Daoy (cell line): ENCODE results near the gene GLCCI1. TPM values are rescaled to one million over a fixed set of nuclear protein-coding genes. Genes with fewer than 3 reads are reported as not detected.

Source experiments
- DNase-seq: peaks from one replicate; pipeline ENCODE4 v3.0.0-alpha.2; 2015; ENCODE audit warnings: low read depth
- total RNA-seq: library from RNA; depleted of rRNA; stranded (reverse); fragments of >200 nt; shearing (Covaris generic); gene quantifications from 2 replicates; pipeline ENCODE4 v1.2.3, GENCODE V29; 2014; rRNA removed

The GLCCI1 gene
- total RNA-seq: 5.2 and 6.0 TPM in 2 replicates

DNA sequence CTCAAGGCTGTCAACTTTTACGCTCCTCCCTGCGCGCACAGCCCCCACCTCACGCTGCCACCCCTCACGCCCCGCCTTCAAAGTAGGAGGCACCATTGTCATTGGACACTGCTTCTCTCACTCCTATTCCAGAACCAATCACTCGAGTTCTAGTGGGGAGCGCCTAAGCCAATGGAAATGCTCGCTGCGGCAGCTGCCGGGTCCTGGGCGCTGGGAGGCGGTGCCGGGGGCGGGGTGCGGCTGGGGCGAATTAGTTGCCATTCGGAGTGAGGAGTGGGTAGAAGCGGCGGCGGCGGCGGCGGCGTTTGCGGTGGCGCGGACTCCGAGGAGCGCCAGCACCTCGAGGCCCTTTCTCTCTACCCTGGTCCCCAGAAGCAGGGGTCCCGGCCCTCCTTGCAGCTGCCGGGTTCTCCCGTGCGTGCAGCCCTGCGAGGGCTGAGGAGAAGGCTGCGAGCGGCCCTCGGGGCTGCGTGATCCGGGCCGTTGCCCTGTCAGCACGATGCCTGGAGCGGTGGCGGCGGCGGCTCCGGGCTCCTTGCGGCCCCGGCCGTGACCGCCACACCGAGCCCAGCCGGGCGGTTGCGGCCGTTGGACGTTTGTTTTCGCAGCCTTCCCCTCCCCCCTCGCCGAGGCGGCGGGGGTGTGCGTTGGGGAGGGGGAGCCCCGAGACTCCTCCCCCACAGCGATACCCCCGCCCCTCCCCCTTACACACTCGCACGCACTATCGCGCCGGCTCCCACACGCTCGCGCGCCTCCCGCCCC, at the start of gene GLCCI1:
TSS of gene GLCCI1 (plus strand) at position 253 of the 762 bp plus-strand sequence. CDS start 555 bp downstream, outside the sequence.
- peak; percentile 97 for DNase-seq

DNA sequence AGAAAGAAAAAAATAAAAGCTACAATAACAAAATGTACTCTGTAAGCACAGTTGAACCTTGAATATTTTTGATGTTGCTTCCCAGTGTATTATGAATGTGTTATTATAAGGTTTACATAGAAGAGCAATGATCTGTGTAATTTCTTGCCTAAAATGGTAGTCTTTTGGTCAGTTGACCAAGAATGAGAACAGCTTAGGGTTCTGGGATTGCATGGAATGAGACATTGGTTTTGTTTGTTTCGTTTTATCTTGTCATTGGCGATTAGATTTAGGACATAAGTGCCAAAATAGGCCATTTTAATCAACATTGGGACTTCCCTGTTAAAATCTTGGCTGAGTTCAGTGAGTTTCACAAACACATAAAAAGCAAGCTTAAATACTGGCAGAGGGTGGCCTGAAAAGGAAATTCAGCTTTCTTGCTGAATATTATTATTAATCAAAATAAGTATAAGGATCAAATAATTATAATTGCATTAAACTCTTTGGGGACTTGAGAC, 49.1 kb upstream of the GLCCI1 start:
- DNase-seq: no peak

DNA sequence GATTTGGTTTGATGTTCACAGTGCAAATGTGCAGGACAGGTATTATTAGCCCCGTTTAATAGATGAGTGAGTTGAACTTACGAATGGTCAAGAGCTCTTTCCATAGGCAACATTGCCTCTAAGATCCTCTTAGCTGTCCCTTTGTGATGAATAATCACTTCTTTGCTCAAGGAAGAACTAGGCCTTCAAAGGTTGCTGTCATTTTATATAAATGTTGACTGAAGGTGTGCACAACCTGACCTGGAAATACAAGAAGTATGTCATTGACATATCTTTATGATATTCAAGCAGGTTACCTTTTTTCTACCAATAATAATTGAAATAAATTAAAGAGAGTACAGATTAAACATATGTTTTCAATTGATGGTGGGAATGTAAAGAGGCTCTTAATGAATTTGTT, 48.5 kb upstream of the GLCCI1 start:
- DNase-seq: no peak

DNA sequence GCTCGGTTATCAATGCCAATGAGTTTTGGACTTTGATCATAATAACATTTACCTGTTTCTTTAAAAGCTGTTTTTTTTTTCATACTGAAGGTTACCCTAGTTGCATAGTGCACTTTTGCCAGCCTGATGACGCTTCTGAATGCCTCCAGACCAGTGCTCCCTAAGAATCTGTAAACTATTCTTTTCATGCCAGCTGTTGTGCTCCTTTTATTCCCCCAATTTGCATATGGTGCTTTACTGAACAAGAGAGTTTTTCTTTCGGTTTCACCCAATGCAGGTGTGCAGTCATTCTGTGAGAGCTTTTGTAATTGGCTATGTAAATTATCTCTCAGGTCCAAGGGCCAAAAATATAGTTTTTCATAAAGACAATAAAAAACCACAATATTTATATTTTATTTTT, 48.1 kb upstream of the GLCCI1 start:
- no peak for DNase-seq

DNA sequence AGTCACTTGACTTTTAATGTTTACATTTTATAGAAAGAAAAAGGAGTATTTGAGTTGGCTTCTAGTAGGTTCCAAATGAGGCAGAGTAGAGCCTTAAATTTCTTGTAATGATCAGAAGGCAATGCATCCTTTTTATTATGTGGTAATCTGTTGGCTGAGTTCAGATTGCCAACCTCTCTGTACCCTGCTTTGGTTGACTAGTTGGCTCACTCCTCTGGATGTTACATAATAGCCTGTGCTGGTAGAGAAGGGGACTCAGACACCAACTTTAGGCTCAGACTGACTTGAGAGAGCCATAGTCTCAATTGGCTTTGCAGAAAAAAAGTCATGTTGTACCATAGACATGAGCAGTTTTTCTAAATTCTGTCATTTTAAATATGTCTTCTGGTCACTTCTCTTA, 46.8 kb upstream of the GLCCI1 start:
- no peak for DNase-seq

DNA sequence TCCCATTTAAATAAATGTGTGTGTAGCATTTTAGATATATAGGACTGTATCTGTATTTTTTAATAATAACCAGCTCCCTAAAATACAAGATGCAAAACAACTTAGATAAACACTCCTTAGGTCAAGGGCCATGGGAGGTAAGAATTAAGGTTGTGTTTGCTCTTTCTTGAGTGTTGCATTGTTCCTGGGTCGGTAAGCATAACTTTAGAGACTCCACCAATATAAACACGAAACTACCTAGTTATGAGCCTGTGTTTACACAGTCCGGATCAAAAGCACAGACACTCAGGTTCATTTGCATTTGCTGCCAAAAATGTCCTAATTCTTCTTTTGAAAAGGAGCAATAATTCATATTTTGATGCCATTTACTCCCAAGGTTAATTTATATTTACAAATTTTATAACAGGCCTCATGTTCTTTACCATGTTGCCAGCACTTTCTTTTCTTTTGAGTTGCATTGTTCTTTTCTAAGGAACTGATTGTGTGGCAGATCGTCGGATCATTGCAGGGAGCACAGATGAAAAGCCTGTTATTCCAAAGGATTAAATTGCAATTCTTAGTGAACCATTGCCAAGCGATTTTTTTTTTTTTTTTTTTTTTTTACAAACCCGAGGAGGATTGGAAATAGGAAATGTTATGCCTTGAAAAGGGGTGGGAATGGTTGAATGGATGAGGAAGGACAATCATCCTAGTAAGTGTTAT, 45.8 kb upstream of the GLCCI1 start:
- DNase-seq: no peak

DNA sequence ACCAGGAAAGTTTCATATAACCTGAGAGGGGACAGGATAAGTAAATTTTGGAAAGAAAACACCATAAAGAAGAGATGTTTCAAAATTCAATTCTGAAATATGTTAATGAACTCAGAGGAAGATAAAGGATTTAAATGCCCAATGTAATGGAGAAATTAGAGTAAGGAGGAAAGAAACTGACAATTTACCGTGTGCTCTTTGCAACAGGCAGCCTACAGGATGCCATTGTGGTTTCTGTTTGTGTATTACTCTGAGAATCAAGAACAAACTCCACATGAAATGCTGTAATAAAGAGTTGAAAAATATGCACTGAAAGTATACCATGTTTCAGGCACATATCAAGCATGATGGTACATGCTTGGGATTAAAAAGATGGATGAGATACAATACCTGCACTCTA, 44.8 kb upstream of the GLCCI1 start:
- DNase-seq: no peak

DNA sequence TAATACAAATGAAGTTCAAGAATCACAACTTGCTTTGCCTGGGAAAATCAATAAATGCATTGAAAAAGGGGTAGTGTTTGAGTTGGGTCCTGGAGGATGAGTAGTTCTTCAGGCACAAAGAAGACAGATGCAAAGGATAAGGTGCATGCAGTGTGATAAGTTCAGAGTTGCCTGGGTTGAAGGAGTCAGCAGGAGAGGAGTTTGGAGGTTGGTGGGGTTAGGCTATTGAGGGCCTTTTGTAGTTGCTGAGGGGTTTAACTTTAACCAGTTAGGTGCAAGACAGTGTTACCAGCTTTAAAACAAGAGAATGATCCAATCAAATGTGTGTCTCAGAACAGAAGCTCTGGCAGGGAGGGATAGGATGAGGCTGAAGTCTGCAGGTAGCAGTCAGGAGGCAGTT, 44.3 kb upstream of the GLCCI1 start:
- no peak for DNase-seq

DNA sequence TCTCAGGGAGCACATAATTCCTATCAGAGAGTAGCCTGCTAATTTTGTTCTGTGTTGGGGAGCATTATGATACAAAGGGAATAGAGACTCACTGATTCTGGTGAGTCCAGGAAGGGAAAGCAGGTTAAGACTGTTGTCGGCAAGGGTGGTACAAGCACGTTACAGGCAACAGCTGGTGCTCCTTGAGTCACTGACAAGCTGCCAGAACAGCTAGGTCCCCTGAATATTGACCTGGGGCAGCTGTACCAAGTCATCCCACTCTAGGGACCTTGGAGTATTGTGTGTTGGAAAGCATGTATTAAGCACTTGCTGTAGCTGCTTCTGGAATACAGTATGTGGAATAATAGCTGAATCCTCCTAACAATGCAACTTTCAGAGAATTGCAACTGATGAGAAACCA, 37.0 kb upstream of the GLCCI1 start:
- DNase-seq: no peak

DNA sequence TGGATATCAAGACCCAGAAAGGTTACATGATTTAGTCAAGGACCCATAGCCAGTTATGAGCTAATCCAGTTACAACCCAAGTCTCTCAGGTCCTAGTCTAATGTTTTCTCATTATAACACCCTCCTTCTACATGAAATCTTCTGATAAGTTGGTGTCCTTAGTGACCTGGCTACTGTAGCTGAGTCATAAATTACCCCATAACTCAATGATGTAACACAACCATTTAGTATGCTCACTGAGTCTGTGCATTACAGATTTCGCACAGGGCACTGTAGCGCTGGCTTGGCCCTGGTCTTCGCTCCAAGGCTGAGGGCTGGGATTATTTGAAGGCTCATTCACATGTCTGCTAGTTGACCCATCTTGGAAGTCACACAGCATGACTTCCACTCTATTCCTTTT, 36.0 kb upstream of the GLCCI1 start:
- DNase-seq: no peak

DNA sequence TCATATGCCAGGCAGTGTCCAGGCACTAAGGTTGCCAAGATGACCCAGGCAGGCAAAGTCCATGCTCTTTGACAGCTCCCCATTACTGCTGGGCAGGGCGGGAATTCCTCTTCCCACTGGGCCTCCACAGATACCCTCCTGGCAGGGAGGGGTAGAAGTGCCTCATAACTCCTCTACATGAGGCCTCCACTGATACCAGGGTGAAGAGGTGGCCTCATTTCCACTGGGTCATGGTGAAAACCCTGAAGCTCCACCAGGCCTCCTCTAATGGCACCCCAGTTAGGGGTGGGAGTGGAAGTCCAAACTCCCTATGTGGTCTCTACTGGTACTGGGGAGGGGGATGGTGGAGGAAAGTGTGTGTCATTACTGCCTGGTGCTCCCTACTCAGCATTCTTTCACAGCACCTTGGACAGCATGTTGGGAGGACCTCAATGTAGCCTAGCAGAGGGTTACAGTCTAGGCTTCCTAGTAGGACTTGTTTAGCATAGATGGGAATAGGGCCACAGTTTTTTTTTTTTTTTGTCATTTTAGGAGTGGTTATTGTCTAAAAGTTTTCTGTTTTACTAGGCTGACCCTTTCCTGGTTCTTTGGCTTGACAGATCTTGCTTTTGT, 34.6 kb upstream of the GLCCI1 start:
- no peak for DNase-seq

DNA sequence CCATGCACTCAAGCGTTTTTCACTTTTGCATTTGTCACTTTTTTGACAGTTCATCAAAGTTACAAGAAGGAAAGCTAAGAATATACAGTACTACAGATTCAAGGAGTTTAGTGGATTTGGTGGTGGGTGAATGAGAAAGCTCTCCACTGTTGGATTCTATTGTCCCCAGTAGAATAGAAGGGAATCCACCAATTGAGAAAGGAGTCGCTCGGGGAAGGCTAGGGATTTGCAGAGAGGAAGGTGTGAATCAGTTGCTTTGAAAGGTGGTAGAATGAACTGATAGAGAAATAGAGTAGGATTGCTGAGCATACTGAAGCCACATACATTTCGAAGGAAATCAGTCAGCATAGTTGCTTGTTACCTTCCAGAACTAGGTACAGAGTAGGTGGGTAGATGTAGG, 33.7 kb upstream of the GLCCI1 start:
- no peak for DNase-seq

DNA sequence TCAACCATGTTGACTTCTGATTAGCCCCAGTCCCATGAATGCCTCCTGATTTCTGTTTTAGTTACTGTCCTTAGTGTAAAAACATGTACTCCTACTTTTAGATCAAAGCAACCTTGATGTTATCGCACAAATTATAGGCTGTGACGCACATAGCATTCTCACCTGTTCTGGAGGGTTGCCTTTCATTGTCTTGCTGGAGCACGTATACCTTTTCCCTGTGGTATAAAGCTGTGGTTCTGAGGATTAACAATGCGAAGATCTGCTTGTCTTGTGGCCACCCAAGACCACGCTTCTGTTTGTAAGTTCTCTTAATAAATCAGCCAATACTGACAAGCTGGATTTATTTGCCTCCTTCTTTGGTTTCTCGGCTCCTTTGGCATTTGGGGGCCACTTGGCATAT, 30.1 kb upstream of the GLCCI1 start:
- no peak for DNase-seq

DNA sequence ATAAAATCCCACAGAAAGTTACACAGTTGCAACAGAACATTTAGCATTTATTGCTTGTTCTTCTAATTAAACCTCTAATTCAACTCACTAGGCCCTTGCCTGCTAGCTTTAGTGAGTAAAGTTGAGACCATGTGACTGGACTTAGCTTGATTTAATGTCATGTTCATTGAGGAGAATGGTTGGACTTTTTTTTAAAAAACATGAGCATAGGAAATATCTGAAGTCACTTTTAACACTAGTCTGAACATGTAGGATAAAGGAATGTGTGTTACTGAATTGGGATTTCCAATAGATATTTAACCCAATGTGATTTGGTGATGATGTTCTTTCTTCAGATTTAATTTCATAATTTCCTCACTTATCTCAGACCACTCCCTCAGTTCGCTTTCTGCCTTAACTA, 24.6 kb upstream of the GLCCI1 start:
- DNase-seq: no peak

DNA sequence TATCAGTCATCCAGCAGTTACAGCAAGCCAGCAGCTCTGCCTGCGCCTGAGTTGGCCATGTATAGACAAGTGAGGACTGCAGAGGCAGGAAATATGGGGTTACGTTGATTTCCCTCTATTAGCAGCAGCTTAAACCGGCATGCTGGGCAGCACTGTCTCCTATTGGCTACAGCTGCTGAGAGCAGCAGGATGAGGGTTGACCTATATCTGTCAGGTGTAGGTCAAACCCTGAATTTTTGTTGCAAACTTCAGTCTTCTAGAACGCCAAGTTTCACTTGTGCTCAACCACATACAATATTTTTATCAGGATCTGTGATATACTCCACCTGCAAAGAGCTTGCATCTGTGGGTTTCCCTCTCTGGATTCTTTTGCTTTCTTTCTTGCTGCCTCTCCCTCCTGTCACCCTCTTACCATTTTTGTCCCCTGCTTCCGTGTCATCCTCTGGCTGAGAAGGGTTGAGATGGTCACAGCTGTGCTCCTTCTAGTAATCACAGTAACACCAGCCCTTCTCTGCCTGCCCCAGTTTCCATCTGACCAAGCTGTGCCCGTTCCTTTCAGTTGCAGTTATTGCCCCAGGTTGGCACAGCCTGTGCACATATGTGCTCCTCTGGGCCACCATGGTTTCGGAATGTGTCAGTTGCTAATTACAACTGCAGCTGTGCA, 23.8 kb upstream of the GLCCI1 start:
- no peak for DNase-seq

DNA sequence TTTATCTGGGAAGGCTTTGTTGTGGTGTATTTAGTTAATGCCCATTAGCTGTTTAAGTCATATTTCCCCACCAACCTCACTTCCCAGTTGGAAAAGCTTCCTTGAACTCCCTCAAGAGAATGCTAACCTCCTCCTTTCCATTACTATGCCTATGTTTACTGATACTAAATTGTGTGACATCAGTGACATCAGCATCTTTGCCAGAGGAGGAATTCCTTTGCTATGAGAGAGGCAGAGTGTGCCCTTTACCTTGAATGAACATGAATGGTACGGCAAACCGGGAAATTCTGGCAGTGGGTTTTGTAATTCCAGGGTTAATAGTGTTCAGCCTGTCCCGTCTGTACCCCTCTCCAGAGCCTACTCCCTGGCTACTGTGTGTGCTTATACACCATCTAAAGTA, 22.1 kb upstream of the GLCCI1 start:
- DNase-seq: no peak

DNA sequence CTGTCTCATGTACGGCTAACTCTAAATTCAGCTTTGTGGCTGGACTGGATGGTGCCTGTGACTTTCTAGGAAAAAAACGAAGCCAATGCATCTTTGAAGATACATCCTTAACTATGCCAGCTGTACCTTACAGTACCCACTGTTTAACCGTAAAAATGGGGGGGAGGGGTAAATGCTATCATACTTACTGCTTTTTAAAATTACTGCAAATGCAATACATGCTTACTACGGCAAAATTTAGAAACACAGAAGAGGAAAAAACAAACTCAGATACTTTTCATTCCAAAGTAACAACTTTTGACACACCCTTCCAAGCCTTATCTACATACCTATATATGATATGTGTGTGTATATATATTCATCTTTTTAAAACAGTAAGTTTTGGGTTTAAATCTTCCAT, 20.4 kb upstream of the GLCCI1 start:
- no peak for DNase-seq

DNA sequence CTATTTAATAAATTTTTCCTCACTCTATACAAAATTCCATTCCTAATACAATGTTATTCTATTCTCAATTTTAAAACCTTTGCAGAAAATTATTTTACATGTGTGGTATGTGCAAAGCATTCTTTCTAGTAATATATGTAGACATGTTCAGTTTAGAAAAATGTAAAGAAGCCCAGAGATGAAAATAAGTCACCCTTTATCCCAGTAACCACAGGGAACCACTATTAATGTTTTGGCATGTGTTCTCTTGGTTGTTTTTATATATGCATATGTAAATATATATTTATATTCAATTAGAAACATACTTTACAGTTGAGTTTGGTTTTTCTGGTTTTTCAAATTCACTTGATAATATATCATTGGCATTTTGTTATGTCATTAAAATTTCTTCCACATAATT, 14.8 kb upstream of the GLCCI1 start:
- no peak for DNase-seq

DNA sequence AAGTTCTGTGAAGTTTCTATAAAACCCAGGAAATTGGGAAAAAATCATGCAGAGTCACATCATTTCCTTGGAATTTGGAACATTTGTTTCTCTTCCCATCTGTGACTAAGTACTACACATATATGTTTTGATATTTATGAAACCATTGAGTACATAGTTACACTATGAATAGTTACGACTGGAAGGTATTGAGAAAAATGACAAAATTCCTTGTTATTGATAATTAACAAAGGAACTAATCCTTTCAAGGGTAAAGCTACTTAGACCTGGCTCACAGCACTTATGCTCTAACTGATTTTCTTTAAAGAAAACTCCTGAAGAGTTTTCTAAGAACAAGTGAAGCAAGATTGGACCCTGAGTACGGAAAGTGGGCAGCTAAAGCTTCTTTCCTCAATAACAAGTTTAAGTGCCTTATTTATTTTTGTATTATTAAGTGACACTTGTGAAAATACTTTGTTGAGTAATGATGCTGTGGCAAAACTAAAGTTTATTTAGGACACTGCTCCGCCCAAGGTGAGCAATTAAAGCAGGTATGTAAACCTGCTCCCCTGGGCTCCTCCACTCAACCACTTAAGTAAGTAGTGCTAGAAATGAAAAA, 12.0 kb upstream of the GLCCI1 start:
- no peak for DNase-seq

DNA sequence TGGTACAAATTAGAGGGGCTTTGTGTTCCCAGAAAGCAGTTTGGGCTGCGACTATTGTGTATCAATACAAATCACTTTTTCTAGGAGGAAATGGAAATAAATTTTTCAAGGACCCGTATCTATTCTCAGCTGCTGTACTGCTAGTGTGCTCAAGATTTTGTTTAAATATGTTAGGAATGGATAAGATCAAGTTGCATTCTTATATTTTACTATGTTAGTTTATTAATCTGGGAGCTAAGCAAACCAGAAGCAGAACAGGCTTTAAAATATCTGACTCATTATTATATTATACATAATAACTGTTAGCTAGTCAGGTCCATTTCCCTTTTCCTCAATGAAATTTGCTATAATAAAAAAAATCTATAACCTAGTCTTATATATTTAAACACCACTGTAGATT, 11.1 kb upstream of the GLCCI1 start:
- no peak for DNase-seq

DNA sequence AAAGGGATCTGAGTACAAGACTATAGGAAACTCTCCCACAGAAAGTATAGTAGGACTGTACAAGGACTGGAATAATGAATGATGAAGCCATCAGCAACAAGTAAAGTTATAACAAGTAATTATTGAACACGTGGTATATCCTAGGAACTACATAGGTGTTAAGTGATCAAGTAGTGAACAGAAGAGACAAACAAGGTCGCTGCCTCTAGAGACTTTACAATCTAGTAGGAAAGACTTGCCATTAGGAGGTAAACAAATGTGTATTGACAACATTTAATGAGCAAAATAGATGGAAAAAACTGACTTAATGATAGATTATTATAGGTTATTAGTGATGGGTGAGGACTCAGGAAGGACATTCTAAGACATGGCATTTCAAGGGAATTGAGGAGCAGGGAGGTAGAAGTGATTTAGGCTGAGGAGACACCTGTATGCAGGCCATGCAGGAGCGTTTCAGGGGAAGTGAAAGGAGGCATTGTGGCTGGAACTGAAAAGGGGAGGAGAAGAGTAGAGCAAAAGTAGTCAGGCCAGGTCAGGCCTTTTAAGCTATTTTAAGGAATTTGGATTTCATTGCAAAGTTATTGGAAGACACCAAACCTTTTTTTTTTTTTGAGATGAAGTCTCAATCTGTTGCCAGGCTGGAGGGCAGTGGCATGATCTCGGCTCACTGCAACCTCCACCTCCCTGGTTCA, 8.5 kb upstream of the GLCCI1 start:
- no peak for DNase-seq
